Bronchial epithelial cell (primary cell): ENCODE data around the gene CNTNAP4. TPM values are rescaled to one million over a fixed set of nuclear protein-coding genes. Genes with fewer than 3 reads are reported as not detected.

Experiments used
- DNase-seq: peaks from one replicate; pipeline ENCODE4 v3.0.0-alpha.2; 2010; ENCODE audit warnings: low read depth
- FAIRE-seq: peaks from 2 replicates; lab custom pipeline; 2011; peaks lifted over from hg19 to GRCh38; lab: Jason Lieb, UNC
- H3K27me3 ChIP-seq: 2 replicates; pipeline ENCODE4 v1.5.1; 2011; ENCODE audit warnings: low read length; ENCODE audit not compliant: control insufficient read depth, insufficient read depth
- H3K36me3 ChIP-seq: 2 replicates; pipeline ENCODE4 v1.5.1; 2011; ENCODE audit warnings: low read length; ENCODE audit not compliant: control insufficient read depth, insufficient read depth
- H3K4me3 ChIP-seq: 2 replicates; pipeline ENCODE4 v1.5.1; 2011; ENCODE audit warnings: mild to moderate bottlenecking, low read depth, low read length, control low read depth
- CTCF ChIP-seq: IDR thresholded peaks from 2 replicates; pipeline ENCODE4 v1.5.1; 2011; ENCODE audit warnings: mild to moderate bottlenecking, moderate library complexity, low read length, control low read depth, inconsistent platforms; ENCODE audit not compliant: insufficient read depth, severe bottlenecking
- total RNA-seq: library from RNA; depleted of rRNA; stranded (reverse); fragments of >200 nt; gene quantifications from 2 replicates; pipeline ENCODE4 v1.2.1, GENCODE V29; 2014

The CNTNAP4 gene
- total RNA-seq, 1 donor from 2014 or later, result not detected

- no peak for TF ChIP-seq CTCF
- DNase-seq (no peak), FAIRE-seq (no peak)
- H3K27me3 ChIP-seq, result no peaks in the 10 kb centered on the region
- H3K4me3 ChIP-seq, result no peak overlapping the region
- no peaks in the 10 kb centered on the region for H3K36me3 ChIP-seq
Observed at GRCh38 chr16:76292218-76292617, 15.0 kb downstream of the CNTNAP4 start.

GRCh38 chr16:76293980-76294379 is 16.8 kb downstream of the CNTNAP4 start:
- no peaks in the 10 kb centered on the region for H3K27me3 ChIP-seq
- no peaks in the 10 kb centered on the region for H3K36me3 ChIP-seq
- H3K4me3 ChIP-seq, result no peak overlapping the region
- no peak for TF ChIP-seq CTCF
- FAIRE-seq (no peak), DNase-seq (no peak)

GRCh38 chr16:76294396-76295214 is 17.4 kb downstream of the CNTNAP4 start:
- no peak for DNase-seq
- no peak overlapping the region for H3K4me3 ChIP-seq
- TF ChIP-seq CTCF, result no peak
- FAIRE-seq, result no peak
- H3K27me3 ChIP-seq, result no peaks in the 10 kb centered on the region
- H3K36me3 ChIP-seq, result no peaks in the 10 kb centered on the region

- H3K27me3 ChIP-seq, result no peaks in the 10 kb centered on the region
- no peak for DNase-seq
- H3K36me3 ChIP-seq, result no peaks in the 10 kb centered on the region
- no peak for FAIRE-seq
- no peak overlapping the region for H3K4me3 ChIP-seq
- no peak for TF ChIP-seq CTCF
Observed at GRCh38 chr16:76297941-76298340, 20.7 kb downstream of the CNTNAP4 start.

- H3K4me3 ChIP-seq, result no peak overlapping the region
- no peaks in the 10 kb centered on the region for H3K36me3 ChIP-seq
- FAIRE-seq (no peak), DNase-seq (no peak)
- no peaks in the 10 kb centered on the region for H3K27me3 ChIP-seq
- TF ChIP-seq CTCF, result no peak
Observed at GRCh38 chr16:76303637-76304314, 26.6 kb downstream of the CNTNAP4 start.
